Caki2 (cell line): ENCODE measurements around the gene IER3. TPM values are rescaled to one million over a fixed set of nuclear protein-coding genes. Genes with fewer than 3 reads are reported as not detected.

Experiments
- DNase-seq: peaks from one replicate; pipeline ENCODE4 v3.0.0-alpha.2; 2015; ENCODE audit warnings: low read depth
- in situ Hi-C: cut with HindIII; loops from 2 replicates; pipeline ENCODE4 v1.10.0; 2016; ENCODE audit warnings: low sequenced_read_pairs, low pct_unique_long_range_greater_than_20kb, mixed read lengths
- total RNA-seq: library from RNA; depleted of rRNA; stranded (reverse); fragments of >200 nt; shearing (Covaris generic); gene quantifications from 2 replicates; pipeline ENCODE4 v1.2.3, GENCODE V29; 2014; ENCODE audit warnings: low replicate concordance

Gene IER3
- total RNA-seq, 1 experiment from 2014 or later: 124 TPM

- in situ Hi-C loops: no loop called here
- peak; percentile 100 for DNase-seq
Observed at GRCh38 chr6:30752157-30752927, 8.0 kb upstream of the IER3 start.

- in situ Hi-C loops: no loop called here
- DNase-seq: no peak
Observed at GRCh38 chr6:30750379-30750668, 6.0 kb upstream of the IER3 start.

GRCh38 chr6:30749554-30750378, 5.4 kb upstream of the IER3 start:
- DNase-seq: peak; percentile 80
- in situ Hi-C loops: no loop called here

- no peak for DNase-seq
- in situ Hi-C loops: no loop called here
Observed at GRCh38 chr6:30748851-30749540, 4.6 kb upstream of the IER3 start.

GRCh38 chr6:30747902-30748769, 3.8 kb upstream of the IER3 start:
- in situ Hi-C loops: no loop called here
- no peak for DNase-seq

GRCh38 chr6:30747300-30747687, 2.9 kb upstream of the IER3 start:
- DNase-seq: no peak
- in situ Hi-C loops: no loop called here

- DNase-seq: no peak
- in situ Hi-C loops: no loop called here
Observed at GRCh38 chr6:30743099-30744053, 971 bp downstream of the IER3 start.

GRCh38 chr6:30742316-30743098, 1.8 kb downstream of the IER3 start, which contains the start of gene FLOT1:
FLOT1 (minus strand) TSS chr6:30742687; CDS start chr6:30742189, 498 bp downstream.
- in situ Hi-C loops: no loop called here
- DNase-seq: peak; percentile 99

- in situ Hi-C loops: no loop called here
- DNase-seq: no peak
Observed at GRCh38 chr6:30741789-30742315, 2.5 kb downstream of the IER3 start.

- in situ Hi-C loops: no loop called here
- no peak for DNase-seq
Observed at GRCh38 chr6:30741063-30741779, 3.1 kb downstream of the IER3 start.

- in situ Hi-C loops: no loop called here
- no peak for DNase-seq
Observed at GRCh38 chr6:30740540-30740870, 3.8 kb downstream of the IER3 start.

GRCh38 chr6:30738532-30738931, 5.8 kb downstream of the IER3 start:
- in situ Hi-C loops: no loop called here

GRCh38 chr6:30735668-30736314, 8.6 kb downstream of the IER3 start:
- in situ Hi-C loops: no loop called here
- DNase-seq: no peak

More at GRCh38 chr6:30738532-30738931, 5.8 kb downstream of the IER3 start:
- no peak for DNase-seq

GRCh38 chr6:30732237-30732943, 12.0 kb downstream of the IER3 start:
- no peak for DNase-seq
- in situ Hi-C loops: no loop called here
